ENCODE measurements around the gene RNU6-1. TPM values are rescaled to one million over a fixed set of nuclear protein-coding genes. Genes with fewer than 3 reads are reported as not detected.
A peak's percentile ranks its signal among the peaks of the same experiment; 100 is the strongest.

The RNU6-1 gene
- total RNA-seq, 3 donors from 2014 or later: not detected

DNA sequence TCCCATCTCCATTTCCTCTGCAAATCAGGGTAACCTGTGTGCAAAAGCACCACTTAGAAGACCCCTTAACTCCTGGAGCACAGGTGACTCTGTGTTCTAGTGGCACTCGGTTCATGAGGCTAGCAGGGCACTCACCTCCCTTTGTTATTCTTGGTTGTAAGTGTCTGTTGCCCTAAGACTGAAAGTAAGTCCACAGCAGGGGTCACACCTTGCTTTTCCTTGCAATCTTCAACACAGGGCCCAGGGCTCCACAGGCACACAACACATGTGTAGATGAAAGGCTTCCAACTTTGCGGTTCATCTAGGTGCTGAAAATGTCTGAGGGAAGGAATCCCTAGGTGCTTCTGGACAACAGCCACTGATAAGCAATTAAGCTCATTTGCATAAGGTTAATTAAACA lies 2.9 kb downstream of the RNU6-1 start:
- Histone ChIP-seq H3K4me3 (no peak overlapping the region), H3K4me1 (peaks cover 13 to 16% of the 10 kb centered on the region in 2 donors), H3K27me3 (peaks cover 12 to 42% of the 10 kb centered on the region in 2 donors), H3K9me3 (no peaks in the 10 kb centered on the region), H3K27ac (no peak overlapping the region), H3K36me3 (no peaks in the 10 kb centered on the region)
- TF ChIP-seq POLR2A (IDR thresholded peaks at IDR 0.05) (no peak), POLR2AphosphoS5 (IDR thresholded peaks at IDR 0.05) (no peak)
- TF ChIP-seq, protein P1, sequence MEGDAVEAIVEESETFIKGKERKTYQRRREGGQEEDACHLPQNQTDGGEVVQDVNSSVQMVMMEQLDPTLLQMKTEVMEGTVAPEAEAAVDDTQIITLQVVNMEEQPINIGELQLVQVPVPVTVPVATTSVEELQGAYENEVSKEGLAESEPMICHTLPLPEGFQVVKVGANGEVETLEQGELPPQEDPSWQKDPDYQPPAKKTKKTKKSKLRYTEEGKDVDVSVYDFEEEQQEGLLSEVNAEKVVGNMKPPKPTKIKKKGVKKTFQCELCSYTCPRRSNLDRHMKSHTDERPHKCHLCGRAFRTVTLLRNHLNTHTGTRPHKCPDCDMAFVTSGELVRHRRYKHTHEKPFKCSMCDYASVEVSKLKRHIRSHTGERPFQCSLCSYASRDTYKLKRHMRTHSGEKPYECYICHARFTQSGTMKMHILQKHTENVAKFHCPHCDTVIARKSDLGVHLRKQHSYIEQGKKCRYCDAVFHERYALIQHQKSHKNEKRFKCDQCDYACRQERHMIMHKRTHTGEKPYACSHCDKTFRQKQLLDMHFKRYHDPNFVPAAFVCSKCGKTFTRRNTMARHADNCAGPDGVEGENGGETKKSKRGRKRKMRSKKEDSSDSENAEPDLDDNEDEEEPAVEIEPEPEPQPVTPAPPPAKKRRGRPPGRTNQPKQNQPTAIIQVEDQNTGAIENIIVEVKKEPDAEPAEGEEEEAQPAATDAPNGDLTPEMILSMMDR (IDR thresholded peaks at IDR 0.05): no peak
- DNase-seq (ENCODE audit: low spot score in 2 of 2): no peak
- intact Hi-C loops (cut with DNase I; ENCODE audit: low total_unique reads): loop anchor here (10.0 kb wide), 2 partner anchors 312 to 718 kb away; partner anchors contain the start of gene C15orf61

DNA sequence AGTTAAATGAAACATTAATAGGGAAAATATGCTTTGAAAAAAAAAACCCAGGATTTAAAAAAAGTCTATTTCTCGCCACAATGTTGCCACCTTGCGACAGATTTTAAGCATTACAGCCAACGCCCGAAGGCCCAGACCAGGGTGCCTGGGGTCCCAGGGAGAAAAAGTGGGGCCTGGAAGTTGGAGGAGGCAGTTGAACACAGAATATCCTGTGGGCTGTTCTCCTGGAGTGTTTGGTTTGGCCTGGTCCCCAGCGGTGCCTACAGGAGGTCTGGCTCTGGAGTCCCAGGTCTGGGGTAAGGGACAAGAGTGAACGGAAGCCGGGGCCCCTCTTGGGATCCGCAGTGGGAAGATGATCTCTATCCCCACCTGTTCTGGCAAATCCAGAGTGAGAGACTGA lies 3.4 kb downstream of the RNU6-1 start:
- Histone ChIP-seq H3K27ac (no peak overlapping the region), H3K36me3 (no peaks in the 10 kb centered on the region), H3K4me3 (peak overlapping the region; percentile 39 to 71 (median 46)), H3K9me3 (no peaks in the 10 kb centered on the region), H3K4me1 (peaks cover 13 to 16% of the 10 kb centered on the region in 2 donors), H3K27me3 (peaks cover 12 to 47% of the 10 kb centered on the region in 2 donors)
- TF ChIP-seq POLR2AphosphoS5 (IDR thresholded peaks at IDR 0.05): no peak
- TF ChIP-seq, protein P1 (IDR thresholded peaks at IDR 0.05): peak; percentile 44 to 65 (median 61)
- intact Hi-C loops (cut with DNase I; ENCODE audit: low total_unique reads): loop anchor here (10.0 kb wide), 2 partner anchors 312 to 718 kb away; partner anchors contain the start of gene C15orf61
- DNase-seq (ENCODE audit: low spot score in 2 of 2): no peak

DNA sequence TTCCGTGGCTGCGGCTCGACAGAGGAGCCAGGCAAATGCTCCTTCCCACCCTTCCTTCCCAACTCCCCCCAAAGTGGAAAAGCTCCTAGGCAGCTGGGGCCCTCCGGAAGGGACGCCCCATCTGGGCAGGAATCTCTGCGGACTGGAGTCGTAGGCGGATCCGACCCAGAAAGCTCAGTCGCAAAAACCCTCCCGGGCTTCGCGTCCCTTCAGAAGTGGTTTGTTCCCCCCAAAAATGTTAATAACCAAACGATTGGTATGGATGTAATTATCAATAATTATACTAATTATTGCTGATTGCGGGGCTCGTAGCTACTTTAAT lies 3.8 kb downstream of the RNU6-1 start:
- intact Hi-C loops (cut with DNase I; ENCODE audit: low total_unique reads): loop anchor here (10.0 kb wide), 2 partner anchors 311 to 719 kb away; partner anchors contain the start of gene C15orf61
- Histone ChIP-seq H3K27ac (no peak overlapping the region), H3K4me1 (peaks cover 13 to 16% of the 10 kb centered on the region in 2 donors), H3K4me3 (peak overlapping the region; percentile 39 to 71 (median 46)), H3K36me3 (no peaks in the 10 kb centered on the region), H3K27me3 (peaks cover 12 to 51% of the 10 kb centered on the region in 2 donors), H3K9me3 (no peaks in the 10 kb centered on the region)
- TF ChIP-seq POLR2AphosphoS5 (IDR thresholded peaks at IDR 0.05) (no peak), POLR2A (IDR thresholded peaks at IDR 0.05) (no peak)
- TF ChIP-seq, protein P1 (IDR thresholded peaks at IDR 0.05): no peak
- no peak for DNase-seq (ENCODE audit: low spot score in 2 of 2)

DNA sequence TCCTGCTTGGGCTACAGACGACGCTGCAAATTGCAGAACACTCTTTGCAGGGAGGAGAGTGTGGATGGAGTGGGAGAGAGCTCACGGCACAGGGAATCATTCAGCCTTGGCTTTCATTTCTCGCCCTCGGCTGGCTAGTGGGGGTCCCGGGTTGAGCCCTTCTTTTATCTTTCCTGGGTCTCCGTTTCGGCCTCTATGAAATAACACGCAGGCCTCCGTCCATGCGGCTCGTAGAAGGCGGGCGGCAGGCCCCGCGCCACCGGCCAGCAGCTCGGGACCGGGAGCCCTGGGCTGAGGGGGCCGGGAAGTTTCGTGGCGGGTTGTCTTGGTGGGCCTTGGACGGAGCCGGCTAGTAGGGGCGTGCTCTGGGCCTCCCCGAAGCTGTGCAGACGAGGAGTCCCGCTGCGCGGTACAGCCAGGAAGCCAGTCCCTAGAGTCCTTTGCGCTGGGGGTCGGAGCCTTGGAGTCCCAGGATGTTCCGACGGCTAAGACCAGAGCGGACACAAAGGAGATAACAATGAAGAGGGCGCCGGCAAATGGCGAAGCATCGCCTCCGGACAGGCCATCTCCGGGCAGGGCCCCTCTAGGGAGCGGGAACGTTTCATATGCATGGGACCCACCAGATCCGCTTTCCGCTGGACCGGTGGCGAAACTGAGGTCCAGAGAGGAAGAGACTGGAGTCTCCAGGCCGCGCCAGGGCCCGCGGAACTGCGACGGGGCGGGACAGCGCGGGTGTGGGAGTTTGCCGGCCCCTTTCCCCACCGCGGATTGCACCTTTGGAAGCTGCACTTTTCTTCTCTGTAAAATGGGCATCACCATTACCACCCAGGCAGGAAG lies 4.3 kb downstream of the RNU6-1 start:
- Histone ChIP-seq H3K27ac (no peak overlapping the region), H3K4me1 (peaks cover 13 to 16% of the 10 kb centered on the region in 2 donors), H3K4me3 (peak overlapping the region; percentile 39 to 71 (median 46)), H3K9me3 (no peaks in the 10 kb centered on the region), H3K27me3 (peaks cover 12 to 57% of the 10 kb centered on the region in 2 donors), H3K36me3 (no peaks in the 10 kb centered on the region)
- intact Hi-C loops (cut with DNase I; ENCODE audit: low total_unique reads): loop anchor here (10.0 kb wide), 2 partner anchors 311 to 719 kb away; partner anchors contain the start of gene C15orf61
- no peak for TF ChIP-seq POLR2A (IDR thresholded peaks at IDR 0.05)
- no peak for TF ChIP-seq POLR2AphosphoS5 (IDR thresholded peaks at IDR 0.05)
- TF ChIP-seq, protein P1 (IDR thresholded peaks at IDR 0.05): no peak
- DNase-seq (ENCODE audit: low spot score in 2 of 2): no peak

All from breast epithelium (tissue), 4 donors.